Fibroblast of lung (primary cell): ENCODE measurements around the gene VAPB. TPM values are rescaled to one million over a fixed set of nuclear protein-coding genes. Genes with fewer than 3 reads are reported as not detected.

Experiments
- DNase-seq, 2 donors: peaks; one replicate each; pipeline versions ENCODE4 v3.0.0 to v3.0.0-alpha.2; 2010; ENCODE audit warnings: low read depth in 2 of 2
- H2AFZ ChIP-seq: 2 replicates; pipeline ENCODE4 v1.5.1; 2012; ENCODE audit warnings: low read length, control low read depth, inconsistent platforms
- H3K27ac ChIP-seq: 2 replicates; pipeline ENCODE4 v1.5.1; 2011; ENCODE audit warnings: low read length, control low read depth; ENCODE audit not compliant: insufficient read depth
- H3K27me3 ChIP-seq: 2 replicates; pipeline ENCODE4 v1.5.1; 2011; ENCODE audit warnings: mild to moderate bottlenecking, low read length; ENCODE audit not compliant: control insufficient read depth, insufficient read depth
- H3K36me3 ChIP-seq: 2 replicates; pipeline ENCODE4 v1.5.1; 2011; ENCODE audit warnings: low read length; ENCODE audit not compliant: control insufficient read depth, insufficient read depth
- H3K4me1 ChIP-seq: 2 replicates; pipeline ENCODE4 v1.5.1; 2011; ENCODE audit warnings: low read length; ENCODE audit not compliant: control insufficient read depth, insufficient read depth; ENCODE audit errors: extremely low read depth
- H3K4me2 ChIP-seq: 2 replicates; pipeline ENCODE4 v1.5.1; 2011; ENCODE audit warnings: low read length, control low read depth; ENCODE audit not compliant: insufficient read depth; ENCODE audit errors: extremely low read depth
- H3K4me3 ChIP-seq, 4 experiments: fragments of 200-600 bp in 1 of 4; sonication (generic) in 1 of 4; replicated peaks in 1 of 4; 2 replicates each; pipeline ENCODE4 v1.5.1; 2011 to 2016; ENCODE audit warnings: low read length in 4 of 4, low read depth in 3 of 4, mild to moderate bottlenecking in 3 of 4, control low read depth in 2 of 4, inconsistent platforms in 1 of 4, mixed read lengths in 1 of 4; ENCODE audit not compliant: insufficient read depth in 1 of 4; ENCODE audit errors: control extremely low read depth in 1 of 4
- H3K79me2 ChIP-seq: 2 replicates; pipeline ENCODE4 v1.5.1; 2012; ENCODE audit warnings: mild to moderate bottlenecking, low read length, inconsistent platforms; ENCODE audit not compliant: control insufficient read depth, insufficient read depth
- H3K9ac ChIP-seq: 2 replicates; pipeline ENCODE4 v1.5.1; 2011; ENCODE audit warnings: mild to moderate bottlenecking, low read length, control low read depth; ENCODE audit not compliant: insufficient read depth
- H3K9me3 ChIP-seq: 2 replicates; pipeline ENCODE4 v1.5.1; 2012; ENCODE audit warnings: low read depth, low read length; ENCODE audit not compliant: control insufficient read depth, insufficient read depth
- H4K20me1 ChIP-seq: 2 replicates; pipeline ENCODE4 v1.5.1; 2011; ENCODE audit warnings: low read length; ENCODE audit not compliant: control insufficient read depth, insufficient read depth; ENCODE audit errors: extremely low read depth
- CTCF ChIP-seq, 2 donors: IDR thresholded peaks in 1 of 2; conservative IDR thresholded peaks in 1 of 2; 1 replicate in 1 of 2; 2 replicates in 1 of 2; pipeline ENCODE4 v1.5.1; 2011 to 2012; ENCODE audit warnings: low read length in 2 of 2, control low read depth in 1 of 2, inconsistent platforms in 1 of 2, low read depth in 1 of 2, mild to moderate bottlenecking in 1 of 2
- EZH2 ChIP-seq: IDR thresholded peaks from 2 replicates; pipeline ENCODE4 v1.5.1; 2012; ENCODE audit warnings: low read length, control low read depth, mild to moderate bottlenecking; ENCODE audit errors: missing control alignments
- polyA plus RNA-seq, 2 donors: library from polyadenylated mRNA; depleted of rRNA in 1 of 2; stranded (reverse) in 1 of 2; unstranded in 1 of 2; fragments of >200 nt; gene quantifications; 2 replicates each; pipeline ENCODE4 v1.2.1, GENCODE V29; 2011 to 2012; ENCODE audit warnings: missing spikeins in 1 of 2
- total RNA-seq: library from RNA; depleted of rRNA; stranded (reverse); fragments of >200 nt; gene quantifications from 2 replicates; pipeline ENCODE4 v1.2.1, GENCODE V29; 2014

VAPB gene
- total and polyA plus RNA-seq, 2 donors (not counting 1 experiment from before 2014, with no cell fraction given) = 13.0 to 43.7 TPM

DNA sequence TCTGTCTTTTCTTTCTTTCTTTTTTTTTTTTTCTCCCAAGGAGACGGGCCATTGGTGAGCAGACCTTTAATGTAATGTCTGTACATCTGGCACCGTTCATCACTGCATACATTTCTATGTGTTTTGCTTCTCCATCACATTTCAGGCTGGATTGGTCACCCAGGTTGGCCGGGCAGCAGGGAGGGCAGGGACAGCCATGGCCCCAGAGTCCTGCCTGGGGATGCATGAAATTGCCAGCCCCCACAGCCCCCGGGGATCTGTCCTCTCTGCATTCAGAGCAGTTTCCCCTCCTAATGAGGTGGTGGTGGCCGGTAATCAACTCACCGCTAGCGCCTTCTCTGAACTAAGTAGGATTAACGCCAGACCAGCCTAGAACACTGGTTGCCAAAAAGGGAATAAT, 75.8 kb downstream of the VAPB start:
- Histone ChIP-seq H3K36me3 (no peaks in the 10 kb centered on the region), H3K9me3 (no peaks in the 10 kb centered on the region), H4K20me1 (no peaks in the 10 kb centered on the region), H3K27ac (no peak overlapping the region), H3K79me2 (no peaks in the 10 kb centered on the region), H3K4me3 (no peak overlapping the region), H3K4me1 (no peaks in the 10 kb centered on the region), H3K9ac (no peak overlapping the region), H3K27me3 (no peaks in the 10 kb centered on the region), H3K4me2 (no peak overlapping the region), H2AFZ (no peak overlapping the region)
- no peak for DNase-seq
- TF ChIP-seq CTCF (conservative IDR thresholded peaks at IDR 0.05 in 1 of 2, IDR thresholded peaks at IDR 0.05 in 1 of 2; ENCODE audit: low read depth in 1 of 2, low read length in 2 of 2) = no peak
- no peak for TF ChIP-seq EZH2

GRCh38 chr20:58466095-58466708, 77.2 kb downstream of the VAPB start:
- H3K4me2 ChIP-seq = no peak overlapping the region
- no peak overlapping the region for H3K27ac ChIP-seq
- H3K36me3 ChIP-seq = no peaks in the 10 kb centered on the region
- TF ChIP-seq CTCF (conservative IDR thresholded peaks at IDR 0.05 in 1 of 2, IDR thresholded peaks at IDR 0.05 in 1 of 2; ENCODE audit: low read depth in 1 of 2, low read length in 2 of 2) (no peak), EZH2 (no peak)
- H3K27me3 ChIP-seq = no peaks in the 10 kb centered on the region
- H3K4me1 ChIP-seq = no peaks in the 10 kb centered on the region
- no peak overlapping the region for H3K9ac ChIP-seq
- DNase-seq = no peak
- H3K79me2 ChIP-seq = no peaks in the 10 kb centered on the region
- no peak overlapping the region for H2AFZ ChIP-seq
- H3K9me3 ChIP-seq = no peaks in the 10 kb centered on the region
- H4K20me1 ChIP-seq = no peaks in the 10 kb centered on the region
- H3K4me3 ChIP-seq = no peak overlapping the region

GRCh38 chr20:58466729-58467571, 77.9 kb downstream of the VAPB start:
- Histone ChIP-seq H3K27ac (no peak overlapping the region), H3K79me2 (no peaks in the 10 kb centered on the region), H3K4me1 (no peaks in the 10 kb centered on the region), H3K9me3 (no peaks in the 10 kb centered on the region), H3K36me3 (no peaks in the 10 kb centered on the region), H3K4me2 (no peak overlapping the region), H2AFZ (no peak overlapping the region), H3K4me3 (no peak overlapping the region), H3K9ac (no peak overlapping the region), H3K27me3 (no peaks in the 10 kb centered on the region), H4K20me1 (no peaks in the 10 kb centered on the region)
- no peak for TF ChIP-seq EZH2
- no peak for TF ChIP-seq CTCF (conservative IDR thresholded peaks at IDR 0.05 in 1 of 2, IDR thresholded peaks at IDR 0.05 in 1 of 2; ENCODE audit: low read depth in 1 of 2, low read length in 2 of 2)
- no peak for DNase-seq
